Fibroblast of lung (primary cell): ENCODE data around the gene C22orf31. TPM values are rescaled to one million over a fixed set of nuclear protein-coding genes. Genes with fewer than 3 reads are reported as not detected.

Experiments
- DNase-seq, 2 donors: peaks; one replicate each; pipeline versions ENCODE4 v3.0.0 to v3.0.0-alpha.2; 2010; ENCODE audit warnings: low read depth in 2 of 2
- H2AFZ ChIP-seq: 2 replicates; pipeline ENCODE4 v1.5.1; 2012; ENCODE audit warnings: low read length, control low read depth, inconsistent platforms
- H3K27ac ChIP-seq: 2 replicates; pipeline ENCODE4 v1.5.1; 2011; ENCODE audit warnings: low read length, control low read depth; ENCODE audit not compliant: insufficient read depth
- H3K27me3 ChIP-seq: 2 replicates; pipeline ENCODE4 v1.5.1; 2011; ENCODE audit warnings: mild to moderate bottlenecking, low read length; ENCODE audit not compliant: control insufficient read depth, insufficient read depth
- H3K36me3 ChIP-seq: 2 replicates; pipeline ENCODE4 v1.5.1; 2011; ENCODE audit warnings: low read length; ENCODE audit not compliant: control insufficient read depth, insufficient read depth
- H3K4me1 ChIP-seq: 2 replicates; pipeline ENCODE4 v1.5.1; 2011; ENCODE audit warnings: low read length; ENCODE audit not compliant: control insufficient read depth, insufficient read depth; ENCODE audit errors: extremely low read depth
- H3K4me2 ChIP-seq: 2 replicates; pipeline ENCODE4 v1.5.1; 2011; ENCODE audit warnings: low read length, control low read depth; ENCODE audit not compliant: insufficient read depth; ENCODE audit errors: extremely low read depth
- H3K4me3 ChIP-seq, 4 experiments: fragments of 200-600 bp in 1 of 4; sonication (generic) in 1 of 4; replicated peaks in 1 of 4; 2 replicates each; pipeline ENCODE4 v1.5.1; 2011 to 2016; ENCODE audit warnings: low read length in 4 of 4, low read depth in 3 of 4, mild to moderate bottlenecking in 3 of 4, control low read depth in 2 of 4, inconsistent platforms in 1 of 4, mixed read lengths in 1 of 4; ENCODE audit not compliant: insufficient read depth in 1 of 4; ENCODE audit errors: control extremely low read depth in 1 of 4
- H3K79me2 ChIP-seq: 2 replicates; pipeline ENCODE4 v1.5.1; 2012; ENCODE audit warnings: mild to moderate bottlenecking, low read length, inconsistent platforms; ENCODE audit not compliant: control insufficient read depth, insufficient read depth
- H3K9ac ChIP-seq: 2 replicates; pipeline ENCODE4 v1.5.1; 2011; ENCODE audit warnings: mild to moderate bottlenecking, low read length, control low read depth; ENCODE audit not compliant: insufficient read depth
- H3K9me3 ChIP-seq: 2 replicates; pipeline ENCODE4 v1.5.1; 2012; ENCODE audit warnings: low read depth, low read length; ENCODE audit not compliant: control insufficient read depth, insufficient read depth
- H4K20me1 ChIP-seq: 2 replicates; pipeline ENCODE4 v1.5.1; 2011; ENCODE audit warnings: low read length; ENCODE audit not compliant: control insufficient read depth, insufficient read depth; ENCODE audit errors: extremely low read depth
- EZH2 ChIP-seq: IDR thresholded peaks from 2 replicates; pipeline ENCODE4 v1.5.1; 2012; ENCODE audit warnings: low read length, control low read depth, mild to moderate bottlenecking; ENCODE audit errors: missing control alignments
- polyA plus RNA-seq, 2 donors: library from polyadenylated mRNA; depleted of rRNA in 1 of 2; stranded (reverse) in 1 of 2; unstranded in 1 of 2; fragments of >200 nt; gene quantifications; 2 replicates each; pipeline ENCODE4 v1.2.1, GENCODE V29; 2011 to 2012; ENCODE audit warnings: missing spikeins in 1 of 2
- total RNA-seq: library from RNA; depleted of rRNA; stranded (reverse); fragments of >200 nt; gene quantifications from 2 replicates; pipeline ENCODE4 v1.2.1, GENCODE V29; 2014
- TF ChIP-seq, protein P1 (sequence below), 2 donors: IDR thresholded peaks in 1 of 2; conservative IDR thresholded peaks in 1 of 2; 1 replicate in 1 of 2; 2 replicates in 1 of 2; pipeline ENCODE4 v1.5.1; 2011 to 2012; ENCODE audit warnings: low read length in 2 of 2, control low read depth in 1 of 2, inconsistent platforms in 1 of 2, low read depth in 1 of 2, mild to moderate bottlenecking in 1 of 2

Gene C22orf31
- total and polyA plus RNA-seq, 2 donors (not counting 1 experiment from before 2014, with no cell fraction given): 0.17 TPM; not detected in 1

GRCh38 chr22:29055192-29055830, 6.3 kb downstream of the C22orf31 start:
- no peak overlapping the region for H3K4me2 ChIP-seq
- H3K27ac ChIP-seq: no peak overlapping the region

GRCh38 chr22:29054251-29054767, 7.3 kb downstream of the C22orf31 start:
- peaks cover 2% of the 10 kb centered on the region for H3K36me3 ChIP-seq
- TF ChIP-seq, protein P1, sequence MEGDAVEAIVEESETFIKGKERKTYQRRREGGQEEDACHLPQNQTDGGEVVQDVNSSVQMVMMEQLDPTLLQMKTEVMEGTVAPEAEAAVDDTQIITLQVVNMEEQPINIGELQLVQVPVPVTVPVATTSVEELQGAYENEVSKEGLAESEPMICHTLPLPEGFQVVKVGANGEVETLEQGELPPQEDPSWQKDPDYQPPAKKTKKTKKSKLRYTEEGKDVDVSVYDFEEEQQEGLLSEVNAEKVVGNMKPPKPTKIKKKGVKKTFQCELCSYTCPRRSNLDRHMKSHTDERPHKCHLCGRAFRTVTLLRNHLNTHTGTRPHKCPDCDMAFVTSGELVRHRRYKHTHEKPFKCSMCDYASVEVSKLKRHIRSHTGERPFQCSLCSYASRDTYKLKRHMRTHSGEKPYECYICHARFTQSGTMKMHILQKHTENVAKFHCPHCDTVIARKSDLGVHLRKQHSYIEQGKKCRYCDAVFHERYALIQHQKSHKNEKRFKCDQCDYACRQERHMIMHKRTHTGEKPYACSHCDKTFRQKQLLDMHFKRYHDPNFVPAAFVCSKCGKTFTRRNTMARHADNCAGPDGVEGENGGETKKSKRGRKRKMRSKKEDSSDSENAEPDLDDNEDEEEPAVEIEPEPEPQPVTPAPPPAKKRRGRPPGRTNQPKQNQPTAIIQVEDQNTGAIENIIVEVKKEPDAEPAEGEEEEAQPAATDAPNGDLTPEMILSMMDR (conservative IDR thresholded peaks at IDR 0.05 in 1 of 2, IDR thresholded peaks at IDR 0.05 in 1 of 2; ENCODE audit: low read depth in 1 of 2, low read length in 2 of 2): no peak
- TF ChIP-seq EZH2: no peak
- no peaks in the 10 kb centered on the region for H4K20me1 ChIP-seq
- no peak overlapping the region for H3K9ac ChIP-seq
- H3K4me3 ChIP-seq: no peak overlapping the region
- no peak overlapping the region for H2AFZ ChIP-seq
- no peaks in the 10 kb centered on the region for H3K79me2 ChIP-seq
- H3K27me3 ChIP-seq: no peaks in the 10 kb centered on the region
- H3K4me2 ChIP-seq: no peak overlapping the region
- no peaks in the 10 kb centered on the region for H3K9me3 ChIP-seq
- no peak overlapping the region for H3K27ac ChIP-seq
- no peaks in the 10 kb centered on the region for H3K4me1 ChIP-seq
- no peak for DNase-seq

More at GRCh38 chr22:29055192-29055830, 6.3 kb downstream of the C22orf31 start:
- no peaks in the 10 kb centered on the region for H3K9me3 ChIP-seq
- no peaks in the 10 kb centered on the region for H3K27me3 ChIP-seq
- H3K36me3 ChIP-seq: no peaks in the 10 kb centered on the region
- H3K79me2 ChIP-seq: no peaks in the 10 kb centered on the region
- DNase-seq: no peak
- no peaks in the 10 kb centered on the region for H4K20me1 ChIP-seq
- H3K9ac ChIP-seq: no peak overlapping the region
- H2AFZ ChIP-seq: no peak overlapping the region
- TF ChIP-seq, protein P1 (conservative IDR thresholded peaks at IDR 0.05 in 1 of 2, IDR thresholded peaks at IDR 0.05 in 1 of 2; ENCODE audit: low read depth in 1 of 2, low read length in 2 of 2): no peak
- no peak for TF ChIP-seq EZH2
- no peak overlapping the region for H3K4me3 ChIP-seq
- H3K4me1 ChIP-seq: no peaks in the 10 kb centered on the region

- no peak overlapping the region for H2AFZ ChIP-seq
- TF ChIP-seq, protein P1 (conservative IDR thresholded peaks at IDR 0.05 in 1 of 2, IDR thresholded peaks at IDR 0.05 in 1 of 2; ENCODE audit: low read depth in 1 of 2, low read length in 2 of 2): no peak
- no peak for TF ChIP-seq EZH2
- no peak for DNase-seq
- H3K4me1 ChIP-seq: no peaks in the 10 kb centered on the region
- no peak overlapping the region for H3K27ac ChIP-seq
- H3K9me3 ChIP-seq: no peaks in the 10 kb centered on the region
- H3K27me3 ChIP-seq: no peaks in the 10 kb centered on the region
- H3K4me2 ChIP-seq: no peak overlapping the region
- no peak overlapping the region for H3K4me3 ChIP-seq
- no peaks in the 10 kb centered on the region for H3K79me2 ChIP-seq
- H3K9ac ChIP-seq: no peak overlapping the region
- peaks cover 2% of the 10 kb centered on the region for H3K36me3 ChIP-seq
- no peaks in the 10 kb centered on the region for H4K20me1 ChIP-seq
Observed at GRCh38 chr22:29053048-29053702, 8.5 kb downstream of the C22orf31 start.
